SJSA1 (cell line): Measurements from ENCODE around the gene KLK13. TPM values are rescaled to one million over a fixed set of nuclear protein-coding genes. Genes with fewer than 3 reads are reported as not detected.

Experiments
- DNase-seq, 2 experiments: peaks; one replicate each; pipeline ENCODE4 v3.0.0-alpha.2; 2015 to 2020; ENCODE audit warnings: low spot score in 2 of 2, low read depth in 1 of 2
- H3K27ac ChIP-seq: fragments of 250-450 bp; sonication (Bioruptor Pico); 2 replicates; pipeline ENCODE4 v1.5.1; 2020; ENCODE audit warnings: mild to moderate bottlenecking, moderate library complexity
- H3K27me3 ChIP-seq: fragments of 250-450 bp; sonication (Bioruptor Pico); replicated peaks from 2 replicates; pipeline ENCODE4 v1.5.1; 2020; ENCODE audit warnings: mild to moderate bottlenecking, moderate library complexity
- H3K36me3 ChIP-seq: fragments of 250-450 bp; sonication (Bioruptor Pico); 2 replicates; pipeline ENCODE4 v1.5.1; 2020; ENCODE audit warnings: mild to moderate bottlenecking
- H3K4me1 ChIP-seq: fragments of 250-450 bp; sonication (Bioruptor Pico); replicated peaks from 2 replicates; pipeline ENCODE4 v1.6.1; 2021; ENCODE audit warnings: mild to moderate bottlenecking
- H3K4me3 ChIP-seq: fragments of 250-450 bp; sonication (Bioruptor Pico); 2 replicates; pipeline ENCODE4 v1.5.1; 2020; ENCODE audit warnings: mild to moderate bottlenecking
- H3K9me3 ChIP-seq: fragments of 250-450 bp; sonication (Bioruptor Pico); replicated peaks from 2 replicates; pipeline ENCODE4 v1.5.1; 2020; ENCODE audit warnings: mild to moderate bottlenecking
- total RNA-seq: library from RNA; depleted of rRNA; stranded (reverse); fragments of >200 nt; shearing (Covaris generic); gene quantifications from 2 replicates; pipeline ENCODE4 v1.2.3, GENCODE V29; 2014

Gene KLK13
- total RNA-seq, 1 experiment from 2014 or later = not detected

DNA sequence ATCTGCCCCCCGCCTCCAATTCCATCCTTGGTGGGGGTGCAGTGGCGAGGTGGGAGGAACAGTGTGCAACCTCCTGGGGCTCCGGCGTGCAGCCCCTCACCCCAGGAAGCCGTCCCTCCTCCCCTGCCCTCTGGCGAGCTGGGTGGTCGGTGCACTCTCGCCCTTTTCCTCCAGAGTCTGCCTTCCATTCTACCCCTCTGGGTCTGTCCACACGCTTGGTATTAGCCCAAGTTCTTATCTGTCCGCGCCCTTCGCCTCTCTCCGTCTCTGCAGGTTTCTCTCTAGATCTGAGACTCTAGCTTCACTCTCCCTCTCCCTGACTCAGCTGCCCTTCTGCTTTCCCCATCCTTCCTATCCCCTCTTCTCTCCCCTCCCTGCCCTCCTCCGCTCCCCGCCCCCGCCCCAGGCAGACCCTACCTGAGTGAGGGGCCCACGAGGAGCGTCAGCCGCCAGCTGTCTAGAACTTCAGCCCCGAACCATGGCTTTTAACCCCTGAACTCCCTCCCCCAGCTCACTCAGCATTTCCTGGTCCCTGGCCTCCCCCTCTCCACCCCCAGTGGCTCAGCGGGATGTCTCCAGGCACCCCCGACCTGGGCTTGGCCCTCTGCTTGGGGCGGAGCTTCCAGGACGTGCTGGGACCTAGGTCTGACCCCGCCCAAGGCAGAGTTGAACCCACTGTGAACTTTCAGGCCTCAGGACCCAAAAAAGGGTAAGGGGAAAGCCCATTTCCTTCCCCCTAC, 499 bp upstream of the KLK13 start:
- Histone ChIP-seq H3K27ac (no peak overlapping the region), H3K9me3 (no peaks in the 10 kb centered on the region), H3K36me3 (no peaks in the 10 kb centered on the region), H3K4me3 (no peak overlapping the region), H3K4me1 (no peaks in the 10 kb centered on the region), H3K27me3 (peaks cover 6% of the 10 kb centered on the region)
- no peak for DNase-seq

DNA sequence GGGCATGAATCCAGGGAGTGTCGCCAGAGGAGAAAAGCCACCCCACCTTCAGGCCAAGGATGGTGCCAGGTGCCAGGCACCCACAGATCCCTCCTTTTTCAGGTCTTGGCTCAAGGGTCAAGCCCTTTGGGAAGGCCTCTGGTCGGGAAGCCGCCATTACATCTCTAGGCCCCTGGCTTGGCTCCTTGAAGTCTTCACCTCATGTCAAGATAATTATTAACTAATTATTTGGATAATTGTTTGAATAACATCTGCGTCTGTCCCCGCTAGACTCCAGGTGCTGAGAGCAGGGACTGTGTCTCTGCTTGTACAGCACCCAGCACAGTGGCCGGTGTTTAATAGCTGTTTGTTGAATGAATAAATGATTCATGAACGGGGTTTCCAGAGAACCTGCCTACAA, 1.2 kb downstream of the KLK13 start:
- Histone ChIP-seq H3K27ac (no peak overlapping the region), H3K36me3 (no peaks in the 10 kb centered on the region), H3K4me3 (no peak overlapping the region), H3K9me3 (no peaks in the 10 kb centered on the region), H3K27me3 (peaks cover 6% of the 10 kb centered on the region), H3K4me1 (no peaks in the 10 kb centered on the region)
- no peak for DNase-seq

DNA sequence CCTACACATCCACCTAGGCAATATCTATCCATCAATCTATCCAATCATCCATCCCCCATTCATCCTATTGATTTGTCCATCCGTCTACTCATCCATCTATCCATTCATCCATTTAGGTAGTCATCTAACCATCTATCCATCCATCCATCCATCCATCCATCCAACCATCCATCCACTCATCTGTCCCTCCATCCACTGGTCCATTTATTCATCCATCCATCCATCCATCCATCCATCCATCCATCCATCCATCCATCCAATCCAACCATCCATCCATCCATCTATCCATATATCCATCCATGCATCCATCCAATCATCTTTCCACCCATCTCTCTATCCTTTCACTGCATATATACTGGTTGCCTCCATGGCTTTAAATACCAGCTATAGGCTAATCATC, 3.9 kb downstream of the KLK13 start:
- no peaks in the 10 kb centered on the region for H3K36me3 ChIP-seq
- DNase-seq = no peak
- no peak overlapping the region for H3K27ac ChIP-seq
- H3K4me1 ChIP-seq = no peaks in the 10 kb centered on the region
- H3K27me3 ChIP-seq = no peaks in the 10 kb centered on the region; the same call in 1 of the 2 replicates
- no peaks in the 10 kb centered on the region for H3K9me3 ChIP-seq
- H3K4me3 ChIP-seq = no peak overlapping the region

DNA sequence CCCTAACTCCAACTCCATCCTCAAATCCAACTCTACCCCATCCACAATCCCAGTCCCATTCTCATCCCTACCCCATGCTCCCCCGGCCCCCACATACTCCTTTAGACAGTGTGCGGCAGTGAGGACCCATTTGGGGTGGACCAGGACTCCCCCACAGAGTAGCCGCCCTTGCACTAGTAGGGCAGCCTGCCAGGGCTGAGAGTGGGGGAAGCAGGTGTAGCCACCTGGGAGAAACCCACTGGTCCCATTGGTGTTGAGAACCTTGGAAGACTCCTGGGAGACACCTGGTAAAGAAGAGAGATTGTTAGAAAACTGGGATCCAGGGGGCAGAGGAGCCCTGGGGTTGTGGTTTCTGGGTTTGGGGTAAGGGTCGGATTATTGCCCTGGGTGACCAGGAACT, 4.6 kb downstream of the KLK13 start:
- Histone ChIP-seq H3K27me3 (no peaks in the 10 kb centered on the region), H3K4me1 (no peaks in the 10 kb centered on the region), H3K9me3 (no peaks in the 10 kb centered on the region), H3K27ac (no peak overlapping the region), H3K4me3 (no peak overlapping the region), H3K36me3 (no peaks in the 10 kb centered on the region)
- DNase-seq = no peak

DNA sequence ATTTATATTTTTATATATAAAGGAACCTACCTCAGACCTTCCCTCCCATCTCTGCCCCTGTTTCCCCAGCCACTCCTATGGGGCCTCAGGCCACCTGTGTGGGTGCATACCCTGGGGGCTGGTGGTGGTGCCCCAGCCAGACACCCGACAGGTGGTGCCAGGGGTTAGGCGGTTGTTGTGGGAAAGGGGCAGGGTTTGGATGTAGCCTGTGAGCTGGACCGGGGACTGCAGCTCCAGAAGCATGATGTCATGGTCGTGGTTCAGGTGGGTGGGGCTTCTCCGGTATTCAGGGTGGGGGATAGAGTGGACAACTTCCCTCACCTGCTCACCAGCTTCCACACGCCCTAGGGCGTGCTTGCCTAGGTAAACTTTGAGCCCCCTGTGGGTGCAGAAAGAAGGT, 5.2 kb downstream of the KLK13 start:
- H3K9me3 ChIP-seq = no peaks in the 10 kb centered on the region
- no peaks in the 10 kb centered on the region for H3K4me1 ChIP-seq
- no peak for DNase-seq
- no peaks in the 10 kb centered on the region for H3K36me3 ChIP-seq
- no peak overlapping the region for H3K27ac ChIP-seq
- no peaks in the 10 kb centered on the region for H3K27me3 ChIP-seq
- no peak overlapping the region for H3K4me3 ChIP-seq

DNA sequence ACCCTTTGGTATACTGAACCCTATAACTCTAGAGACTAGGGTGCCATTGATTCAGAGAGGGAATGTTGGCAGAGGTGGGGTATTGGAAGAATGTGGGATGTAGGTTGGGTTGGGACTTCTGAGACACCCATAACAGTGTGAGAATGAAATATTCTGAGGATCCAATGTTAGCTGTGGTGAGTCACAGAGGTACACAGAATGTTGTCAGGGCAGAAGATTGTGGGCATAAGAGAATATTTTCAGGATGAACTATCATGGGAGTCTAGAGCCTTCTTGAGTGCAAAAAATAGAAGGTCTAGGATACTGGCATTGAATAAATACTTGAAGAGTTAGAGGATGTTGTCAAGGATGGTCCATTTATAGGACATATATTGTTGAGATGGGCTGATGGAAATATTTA, 9.0 kb downstream of the KLK13 start:
- no peak for DNase-seq
- Histone ChIP-seq H3K36me3 (no peaks in the 10 kb centered on the region), H3K4me3 (no peak overlapping the region), H3K9me3 (no peaks in the 10 kb centered on the region), H3K27ac (no peak overlapping the region), H3K27me3 (no peaks in the 10 kb centered on the region; the same call in 1 of the 2 replicates), H3K4me1 (no peaks in the 10 kb centered on the region)

DNA sequence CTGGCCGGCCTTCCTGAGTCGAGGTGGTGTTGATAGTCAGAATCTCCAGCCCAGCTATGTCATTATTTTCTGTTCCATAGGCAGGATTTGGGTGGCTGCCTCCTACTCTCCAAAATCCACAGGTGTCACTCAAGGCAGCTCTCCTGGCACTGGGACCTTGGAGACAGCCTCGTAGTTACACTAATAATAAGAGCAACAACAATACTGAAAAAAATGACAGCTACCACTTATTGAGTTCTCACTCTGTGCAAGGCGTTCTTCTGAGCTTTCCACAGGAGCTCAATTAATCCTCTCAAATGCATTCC, 17.9 kb downstream of the KLK13 start:
- no peaks in the 10 kb centered on the region for H3K9me3 ChIP-seq
- DNase-seq = no peak
- H3K27me3 ChIP-seq = no peaks in the 10 kb centered on the region
- H3K36me3 ChIP-seq = no peaks in the 10 kb centered on the region
- H3K27ac ChIP-seq = no peak overlapping the region
- H3K4me3 ChIP-seq = no peak overlapping the region
- no peaks in the 10 kb centered on the region for H3K4me1 ChIP-seq

DNA sequence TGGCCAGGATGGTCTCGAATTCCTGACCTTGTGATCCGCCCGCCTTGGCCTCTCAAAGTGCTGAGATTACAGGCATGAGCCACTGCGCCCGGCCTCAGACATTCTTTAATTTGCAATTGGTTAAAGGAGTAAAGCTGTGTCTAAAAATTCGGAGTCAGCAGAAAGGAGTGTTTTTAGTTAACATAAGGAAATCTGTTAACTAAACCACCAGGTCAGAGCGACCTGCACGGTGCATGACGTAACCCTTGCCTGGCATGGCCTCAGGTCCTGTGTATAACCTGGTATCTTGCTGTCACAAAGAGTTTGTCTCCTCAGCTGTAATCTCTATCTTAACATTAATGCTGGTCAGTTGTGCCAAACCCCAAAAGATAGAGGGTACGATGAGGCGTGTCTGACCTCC, 20.6 kb downstream of the KLK13 start:
- no peaks in the 10 kb centered on the region for H3K27me3 ChIP-seq
- no peaks in the 10 kb centered on the region for H3K9me3 ChIP-seq
- DNase-seq = no peak
- no peak overlapping the region for H3K4me3 ChIP-seq
- H3K36me3 ChIP-seq = no peaks in the 10 kb centered on the region
- H3K27ac ChIP-seq = no peak overlapping the region
- no peaks in the 10 kb centered on the region for H3K4me1 ChIP-seq

DNA sequence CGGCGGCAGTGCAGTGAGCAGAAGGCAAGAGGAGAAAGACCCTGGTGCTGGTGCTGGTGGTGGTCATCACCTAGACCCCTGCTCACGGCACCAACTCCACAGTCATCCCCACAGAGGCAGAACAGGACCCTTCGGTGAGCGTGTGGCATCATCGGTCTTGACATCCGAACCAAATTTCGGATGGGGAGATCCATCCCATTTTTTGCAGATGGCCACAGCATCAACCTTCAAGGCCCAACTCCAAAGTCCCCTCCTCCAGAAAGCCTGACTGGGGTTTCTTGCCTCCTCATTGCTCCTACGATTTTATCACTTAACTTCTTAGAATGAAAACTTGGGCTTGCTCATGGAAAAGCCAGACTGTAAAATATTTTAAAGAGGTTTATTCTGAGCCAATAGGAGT, 21.4 kb downstream of the KLK13 start:
- Histone ChIP-seq H3K4me3 (no peak overlapping the region), H3K27ac (no peak overlapping the region), H3K27me3 (no peaks in the 10 kb centered on the region), H3K36me3 (no peaks in the 10 kb centered on the region), H3K9me3 (no peaks in the 10 kb centered on the region), H3K4me1 (no peaks in the 10 kb centered on the region)
- DNase-seq = no peak

DNA sequence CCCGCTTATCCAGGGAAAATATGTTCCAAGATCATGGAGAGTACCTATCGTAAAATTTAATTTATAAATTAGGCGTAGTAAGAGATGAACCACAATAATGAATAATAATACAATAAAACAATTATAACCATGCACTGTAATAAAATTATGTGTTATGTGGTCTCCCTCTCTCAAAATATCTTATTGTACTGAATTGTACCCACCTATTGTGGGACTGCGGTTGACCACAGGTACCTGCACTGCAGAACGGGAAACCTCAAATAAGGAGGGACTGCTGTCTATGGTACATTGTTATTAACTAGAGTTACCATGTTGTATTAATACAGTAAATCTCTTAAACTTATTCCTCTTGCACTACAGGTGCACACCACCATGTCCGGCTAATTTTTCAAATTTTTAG, 24.7 kb downstream of the KLK13 start:
- no peaks in the 10 kb centered on the region for H3K9me3 ChIP-seq
- H3K4me1 ChIP-seq = no peaks in the 10 kb centered on the region
- H3K36me3 ChIP-seq = no peaks in the 10 kb centered on the region
- H3K27ac ChIP-seq = no peak overlapping the region
- no peak overlapping the region for H3K4me3 ChIP-seq
- H3K27me3 ChIP-seq = no peaks in the 10 kb centered on the region
- no peak for DNase-seq

DNA sequence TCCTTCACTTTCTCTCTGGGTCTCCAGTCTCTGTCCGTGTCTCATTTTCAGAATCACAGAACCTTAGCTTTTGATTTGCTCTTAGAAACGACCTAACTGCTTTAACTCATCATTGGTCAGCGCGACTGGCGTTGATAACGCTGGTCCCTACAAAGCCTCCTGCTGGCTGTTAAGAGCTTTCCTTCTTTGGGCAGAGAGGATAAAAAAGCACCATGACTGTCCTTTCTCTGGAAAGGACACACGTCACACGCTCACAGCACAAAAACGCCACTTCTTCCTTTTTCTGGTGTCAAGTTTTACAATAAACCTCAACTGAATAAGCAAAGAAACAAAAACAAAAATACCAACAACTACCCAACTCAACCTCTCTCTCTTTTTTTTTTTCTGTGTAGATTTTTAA, 28.4 kb downstream of the KLK13 start:
- Histone ChIP-seq H3K27ac (no peak overlapping the region), H3K9me3 (no peaks in the 10 kb centered on the region), H3K36me3 (no peaks in the 10 kb centered on the region), H3K27me3 (no peaks in the 10 kb centered on the region), H3K4me3 (no peak overlapping the region), H3K4me1 (no peaks in the 10 kb centered on the region)
- no peak for DNase-seq

DNA sequence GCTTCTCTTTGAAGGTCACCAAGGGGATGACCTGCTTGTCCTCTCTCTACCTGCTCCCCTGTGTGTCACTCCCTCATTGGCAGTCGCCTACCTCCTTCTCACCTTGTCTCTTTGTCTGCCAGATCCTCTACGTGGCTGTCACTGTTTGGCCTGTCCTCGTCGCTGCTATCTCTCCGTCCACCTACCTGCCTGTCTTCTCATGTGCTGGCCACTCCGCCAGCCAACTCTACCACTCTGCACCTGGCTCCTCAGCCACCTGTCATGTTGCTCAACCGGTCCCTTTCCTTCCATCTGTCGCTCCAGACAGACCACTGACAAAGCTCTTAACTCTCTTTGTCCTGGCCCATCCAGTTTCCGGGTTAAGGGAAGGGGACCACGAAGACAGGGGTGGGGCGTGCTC, 30.2 kb downstream of the KLK13 start, which contains the start of gene KLK12:
KLK12 (minus strand) TSS at position 299 of the 400 bp plus-strand sequence. CDS start 381 bp downstream, outside the sequence.
- no peaks in the 10 kb centered on the region for H3K9me3 ChIP-seq
- H3K27ac ChIP-seq = no peak within 1 kb of the TSS

DNA sequence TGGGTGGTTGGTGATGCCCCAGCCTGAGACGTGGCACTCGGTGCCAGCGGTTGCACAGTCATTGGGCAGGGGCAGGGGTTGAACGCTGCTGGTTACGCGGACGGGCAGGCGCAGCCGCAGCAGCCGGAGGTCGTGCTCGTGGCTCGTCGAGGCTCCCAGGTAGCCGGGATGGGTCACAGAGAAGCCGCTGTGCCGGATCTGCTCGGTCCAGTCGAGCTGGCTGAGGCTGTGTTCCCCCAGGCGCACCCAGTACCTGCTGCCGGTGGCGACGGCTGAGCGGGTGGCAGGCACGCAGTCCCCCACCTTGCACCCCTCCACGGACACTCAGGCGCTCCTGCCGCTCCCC, 33.0 kb downstream of the KLK13 start:
- no peaks in the 10 kb centered on the region for H3K36me3 ChIP-seq
- DNase-seq = no peak
- H3K27me3 ChIP-seq = 0 out of 2 replicates have a peak, but pooled peaks cover 8% of the 10 kb centered on the region
- H3K9me3 ChIP-seq = no peaks in the 10 kb centered on the region
- no peaks in the 10 kb centered on the region for H3K4me1 ChIP-seq
- H3K27ac ChIP-seq = no peak overlapping the region
- H3K4me3 ChIP-seq = no peak overlapping the region

More for the DNA sequence above, 30.2 kb downstream of the KLK13 start, which contains the start of gene KLK12:
- no peak for DNase-seq
- H3K27me3 ChIP-seq = no peaks in the 10 kb centered on the region
- no peak within 1 kb of the TSS for H3K4me3 ChIP-seq
- no peaks in the 10 kb centered on the region for H3K4me1 ChIP-seq
- H3K36me3 ChIP-seq = no peaks in the 10 kb centered on the region

DNA sequence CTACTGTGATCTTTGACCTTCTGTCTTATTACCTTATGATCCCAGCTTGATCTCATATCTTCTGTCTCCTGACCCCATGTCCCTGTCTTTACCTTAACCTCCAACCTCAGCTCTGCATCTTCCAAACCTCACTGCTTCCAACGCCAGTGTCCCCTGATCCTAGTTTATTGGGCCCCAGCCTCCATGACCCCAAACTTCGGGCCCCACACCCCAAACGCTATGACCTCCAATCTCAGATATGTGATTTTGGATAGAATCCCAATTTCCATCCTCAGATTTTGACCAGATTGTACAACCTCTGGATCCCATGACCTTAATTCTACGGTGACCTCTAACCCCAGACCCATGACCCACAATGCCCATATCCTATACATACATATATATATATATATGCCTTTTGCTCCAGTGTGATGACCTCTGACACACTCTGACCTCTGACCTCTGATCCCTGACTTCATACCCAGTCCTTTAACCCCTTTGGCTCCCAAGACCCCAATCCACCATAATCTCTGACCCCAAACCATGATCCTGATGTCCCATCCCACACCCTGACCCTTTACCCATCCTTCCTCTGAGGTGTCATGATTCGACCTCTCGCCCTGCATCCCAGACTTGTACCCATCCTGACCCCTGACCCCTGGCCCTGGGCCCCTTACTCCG, 33.5 kb downstream of the KLK13 start:
- no peak for DNase-seq
- no peaks in the 10 kb centered on the region for H3K4me1 ChIP-seq
- H3K27me3 ChIP-seq = peaks cover 9% of the 10 kb centered on the region
- H3K4me3 ChIP-seq = no peak overlapping the region
- no peak overlapping the region for H3K27ac ChIP-seq
- H3K9me3 ChIP-seq = no peaks in the 10 kb centered on the region
- H3K36me3 ChIP-seq = no peaks in the 10 kb centered on the region

DNA sequence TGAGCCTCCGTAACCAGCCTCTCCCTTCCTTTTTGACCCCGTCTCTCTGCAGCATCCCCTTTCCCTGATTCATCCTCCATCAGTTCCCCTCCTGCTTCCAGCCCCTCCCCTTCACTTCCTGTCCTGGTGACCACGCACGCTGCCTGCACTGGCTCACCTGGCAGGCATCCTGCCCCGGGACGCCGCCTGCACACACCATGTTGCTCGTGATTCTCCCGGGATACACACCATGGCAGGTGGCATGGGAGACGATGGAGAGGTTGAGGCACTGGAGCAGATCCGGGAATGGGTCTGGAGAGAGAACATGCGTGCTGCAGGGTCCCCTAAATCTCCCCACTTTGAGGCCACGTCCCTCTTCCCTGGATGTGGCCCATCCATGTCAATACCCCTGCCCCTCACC, 34.3 kb downstream of the KLK13 start:
- H3K27ac ChIP-seq = no peak overlapping the region
- H3K4me1 ChIP-seq = no peaks in the 10 kb centered on the region
- no peak for DNase-seq
- H3K9me3 ChIP-seq = no peaks in the 10 kb centered on the region
- H3K27me3 ChIP-seq = peaks cover 17% of the 10 kb centered on the region
- H3K36me3 ChIP-seq = no peaks in the 10 kb centered on the region
- no peak overlapping the region for H3K4me3 ChIP-seq
